Sigmoid colon (tissue), 7 donors: ENCODE results near the gene DAGLB. TPM values are rescaled to one million over a fixed set of nuclear protein-coding genes. Genes with fewer than 3 reads are reported as not detected.
A peak's percentile ranks its signal among the peaks of the same experiment; 100 is the strongest.

ENCODE experiments used
- DNase-seq: peaks from one replicate; pipeline ENCODE4 v3.0.0-alpha.2; 2019
- H3K27ac ChIP-seq, 4 donors: fragments of 200-600 bp; sonication (generic); one replicate each; pipeline ENCODE4 v1.5.1; 2016 to 2019; ENCODE audit warnings: mild to moderate bottlenecking in 1 of 4
- H3K27me3 ChIP-seq, 3 donors: fragments of 200-600 bp; sonication (generic); one replicate each; pipeline ENCODE4 v1.5.1; 2019; ENCODE audit warnings: mild to moderate bottlenecking in 1 of 3
- H3K36me3 ChIP-seq, 4 donors: fragments of 200-600 bp; sonication (generic); one replicate each; pipeline ENCODE4 v1.5.1; 2016 to 2019
- H3K4me1 ChIP-seq, 4 donors: fragments of 200-600 bp; sonication (generic); one replicate each; pipeline ENCODE4 v1.5.1; 2017 to 2019
- H3K4me3 ChIP-seq, 4 donors: fragments of 200-600 bp; sonication (generic); one replicate each; pipeline ENCODE4 v1.5.1; 2017 to 2019; ENCODE audit warnings: mild to moderate bottlenecking in 2 of 4, moderate library complexity in 1 of 4
- H3K9me3 ChIP-seq, 4 donors: fragments of 200-600 bp in 3 of 4; sonication (generic) in 3 of 4; one replicate each; pipeline versions ENCODE4 v1.5.1 to v1.6.1; 2013 to 2019
- CTCF ChIP-seq, 4 experiments: fragments of 450-650 bp in 3 of 4; fragments of 200-600 bp in 1 of 4; IDR thresholded peaks; one replicate each; pipeline ENCODE4 v1.5.1; 2016 to 2019; ENCODE audit warnings: antibody characterized with exemption in 4 of 4, mild to moderate bottlenecking in 3 of 4, moderate library complexity in 2 of 4
- EP300 ChIP-seq, 4 donors: sonication (generic); formaldehyde crosslinking; IDR thresholded peaks; one replicate each; pipeline ENCODE4 v1.6.1; 2017; ENCODE audit warnings: antibody characterized with exemption in 4 of 4
- POLR2A ChIP-seq, 2 donors: fragments of 450-650 bp; IDR thresholded peaks; one replicate each; pipeline ENCODE4 v1.6.1; 2016; ENCODE audit warnings: antibody characterized with exemption in 2 of 2, mild to moderate bottlenecking in 2 of 2, moderate library complexity in 2 of 2
- POLR2AphosphoS5 ChIP-seq, 4 donors: sonication (generic); formaldehyde crosslinking; IDR thresholded peaks; one replicate each; pipeline ENCODE4 v1.6.1; 2017; ENCODE audit warnings: antibody characterized with exemption in 4 of 4
- WGBS, 2 donors: extraction: QIAGEN DNeasy Blood & Tissue Kit; methylation state at CpG; one replicate each; pipeline ENCODE4 v1.1.7; 2013; 5-methylcytosine and 5-hydroxymethylcytosine counted together
- intact Hi-C: fragments of 100-400 bp; cut with DNase I; formaldehyde crosslinking; loops from one replicate; pipeline ENCODE4 v1.15.1; 2023
- polyA plus RNA-seq, 3 donors: library from polyadenylated mRNA; stranded (reverse); fragments of 200-250 nt; gene quantifications; one replicate each; pipeline ENCODE4 v1.2.3, GENCODE V29; 2013
- total RNA-seq, 4 donors: library from RNA; depleted of rRNA; stranded (reverse); fragments of >200 nt; gene quantifications; one replicate each; pipeline ENCODE4 v1.1.0, GENCODE V29; 2016
- donor health status: healthy with polysubstance abuse.
- donor health status: Bipolar disorder and iron deficiency.
- donor health status: healthy.

Gene DAGLB
- total and polyA plus RNA-seq, 7 donors = 3.0 to 11.7 (median 7.7) TPM

GRCh38 chr7:6423942-6424701 is 23.6 kb downstream of the DAGLB start:
- 67 to 72% methylated on average over 18 of the region's 18 CpGs for WGBS, 2 donors
- Histone ChIP-seq H3K27me3 (no peaks in the 10 kb centered on the region), H3K36me3 (peaks cover 6 to 67% (median 17%) of the 10 kb centered on the region in 4 donors), H3K9me3 (no peaks in the 10 kb centered on the region), H3K4me1 (no peaks in the 10 kb centered on the region), H3K4me3 (no peak overlapping the region), H3K27ac (peak overlapping the region in 3 of 4 donors; percentile 39 to 59 (median 48))
- no peak for TF ChIP-seq POLR2A (IDR thresholded peaks at IDR 0.05)
- peak in 1 of 4 donors; percentile 13 for TF ChIP-seq POLR2AphosphoS5 (IDR thresholded peaks at IDR 0.05)
- intact Hi-C loops = no loop called here
- DNase-seq = no peak

- H3K27ac ChIP-seq = peak overlapping the region in 3 of 4 donors; percentile 19 to 59 (median 39)
- H3K27me3 ChIP-seq = no peaks in the 10 kb centered on the region
- TF ChIP-seq POLR2A (IDR thresholded peaks at IDR 0.05) = no peak
- TF ChIP-seq EP300 (IDR thresholded peaks at IDR 0.05) = no peak
- TF ChIP-seq CTCF (IDR thresholded peaks at IDR 0.05) = no peak
- TF ChIP-seq POLR2AphosphoS5 (IDR thresholded peaks at IDR 0.05) = no peak
- H3K4me1 ChIP-seq = no peaks in the 10 kb centered on the region
- H3K4me3 ChIP-seq = no peak overlapping the region
- intact Hi-C loops = no loop called here
- H3K36me3 ChIP-seq = peaks cover 6 to 61% (median 14%) of the 10 kb centered on the region in 4 donors
- DNase-seq = no peak
- no peaks in the 10 kb centered on the region for H3K9me3 ChIP-seq
- 73 to 89% methylated on average over 18 of the region's 18 CpGs for WGBS, 2 donors
Observed at GRCh38 chr7:6422926-6423632, 24.7 kb downstream of the DAGLB start.

- Histone ChIP-seq H3K9me3 (no peaks in the 10 kb centered on the region), H3K36me3 (peaks cover 7 to 67% (median 14%) of the 10 kb centered on the region in 4 donors), H3K4me3 (no peak overlapping the region), H3K4me1 (no peaks in the 10 kb centered on the region), H3K27ac (no peak overlapping the region), H3K27me3 (no peaks in the 10 kb centered on the region)
- 90 to 96% methylated on average over 16 of the region's 16 CpGs for WGBS, 2 donors
- TF ChIP-seq POLR2A (IDR thresholded peaks at IDR 0.05) = no peak
- TF ChIP-seq CTCF (IDR thresholded peaks at IDR 0.05) = no peak
- no peak for TF ChIP-seq POLR2AphosphoS5 (IDR thresholded peaks at IDR 0.05)
- TF ChIP-seq EP300 (IDR thresholded peaks at IDR 0.05) = no peak
- intact Hi-C loops = no loop called here
- DNase-seq = no peak
Observed at GRCh38 chr7:6422095-6422494, 25.7 kb downstream of the DAGLB start.

- WGBS, 2 donors = 93 to 95% methylated on average over 10 of the region's 10 CpGs
- Histone ChIP-seq H3K4me1 (no peaks in the 10 kb centered on the region), H3K27me3 (no peaks in the 10 kb centered on the region), H3K27ac (no peak overlapping the region), H3K4me3 (no peak overlapping the region), H3K36me3 (peaks cover 16 to 74% (median 22%) of the 10 kb centered on the region in 4 donors), H3K9me3 (no peaks in the 10 kb centered on the region)
- intact Hi-C loops = no loop called here
- TF ChIP-seq EP300 (IDR thresholded peaks at IDR 0.05) (no peak), CTCF (IDR thresholded peaks at IDR 0.05) (no peak), POLR2AphosphoS5 (IDR thresholded peaks at IDR 0.05) (no peak)
- no peak for DNase-seq
Observed at GRCh38 chr7:6420680-6421079, 27.1 kb downstream of the DAGLB start.

- 96 to 97% methylated on average over 16 of the region's 16 CpGs for WGBS, 2 donors
Observed at GRCh38 chr7:6419310-6419773, 28.4 kb downstream of the DAGLB start.

More at GRCh38 chr7:6419310-6419773, 28.4 kb downstream of the DAGLB start:
- TF ChIP-seq POLR2A (IDR thresholded peaks at IDR 0.05) (no peak), EP300 (IDR thresholded peaks at IDR 0.05) (no peak), POLR2AphosphoS5 (IDR thresholded peaks at IDR 0.05) (no peak), CTCF (IDR thresholded peaks at IDR 0.05) (no peak)
- Histone ChIP-seq H3K4me3 (no peak overlapping the region), H3K9me3 (no peaks in the 10 kb centered on the region), H3K36me3 (peaks cover 10 to 74% (median 22%) of the 10 kb centered on the region in 4 donors), H3K4me1 (no peaks in the 10 kb centered on the region), H3K27me3 (no peaks in the 10 kb centered on the region), H3K27ac (no peak overlapping the region)
- DNase-seq = no peak
- intact Hi-C loops = no loop called here
